Neuronal stem cell (in vitro differentiated cells): ENCODE results near the gene CAMK1D.

Source experiments
- DNase-seq: peaks from one replicate; pipeline ENCODE4 v3.0.0-alpha.2; 2013; ENCODE audit warnings: low spot score
- H2AFZ ChIP-seq: one replicate; pipeline ENCODE4 v1.6.1; 2013; ENCODE audit warnings: mild to moderate bottlenecking, low read length, inconsistent platforms
- H2AK5ac ChIP-seq: 2 replicates; pipeline ENCODE4 v1.6.1; 2013; ENCODE audit warnings: low read depth, mild to moderate bottlenecking, inconsistent platforms, low read length, moderate library complexity, mixed read lengths
- H2BK120ac ChIP-seq: 2 replicates; pipeline ENCODE4 v1.6.1; 2013; ENCODE audit warnings: low read depth, mild to moderate bottlenecking, inconsistent platforms, low read length, moderate library complexity, mixed read lengths
- H2BK12ac ChIP-seq: one replicate; pipeline ENCODE4 v1.6.1; 2013; ENCODE audit warnings: low read length, inconsistent platforms
- H2BK15ac ChIP-seq: 2 replicates; pipeline ENCODE4 v1.6.1; 2013; ENCODE audit warnings: mild to moderate bottlenecking, low read length, inconsistent platforms, mixed read lengths
- H2BK5ac ChIP-seq: one replicate; pipeline ENCODE4 v1.6.1; 2013; ENCODE audit warnings: inconsistent platforms, mild to moderate bottlenecking, low read length, moderate library complexity
- H3K14ac ChIP-seq: one replicate; pipeline ENCODE4 v1.6.1; 2013; ENCODE audit warnings: low read length, inconsistent platforms
- H3K18ac ChIP-seq: 2 replicates; pipeline ENCODE4 v1.6.1; 2013; ENCODE audit warnings: low read length, inconsistent platforms
- H3K23ac ChIP-seq: 2 replicates; pipeline ENCODE4 v1.6.1; 2013; ENCODE audit warnings: low read depth, mild to moderate bottlenecking, mixed read lengths, low read length, inconsistent platforms; ENCODE audit not compliant: poor library complexity
- H3K27ac ChIP-seq: replicated peaks from 3 replicates; pipeline ENCODE4 v1.5.1; 2013; ENCODE audit warnings: low read length, inconsistent platforms
- H3K27me3 ChIP-seq, 3 experiments: 2 replicates each; pipeline ENCODE4 v1.6.1; 2013; ENCODE audit warnings: low read length in 3 of 3, mild to moderate bottlenecking in 2 of 3, inconsistent platforms in 1 of 3, low read depth in 1 of 3, mixed read lengths in 1 of 3, moderate library complexity in 1 of 3; ENCODE audit not compliant: control insufficient read depth in 3 of 3, insufficient read depth in 3 of 3
- H3K36me3 ChIP-seq, 2 donors: replicated peaks in 1 of 2; 2 replicates each; pipeline ENCODE4 v1.6.1; 2013; ENCODE audit warnings: low read length in 2 of 2; ENCODE audit not compliant: control insufficient read depth in 2 of 2, insufficient read depth in 2 of 2
- H3K4ac ChIP-seq: 2 replicates; pipeline ENCODE4 v1.6.1; 2013; ENCODE audit warnings: inconsistent platforms, mild to moderate bottlenecking, low read length, moderate library complexity
- H3K4me1 ChIP-seq, 2 donors: 1 replicate in 1 of 2; 2 replicates in 1 of 2; pipeline ENCODE4 v1.6.1; 2013; ENCODE audit warnings: low read length in 2 of 2, low read depth in 1 of 2; ENCODE audit not compliant: control insufficient read depth in 2 of 2, insufficient read depth in 1 of 2
- H3K4me2 ChIP-seq: one replicate; pipeline ENCODE4 v1.6.1; 2013; ENCODE audit warnings: mild to moderate bottlenecking, low read length, inconsistent platforms; ENCODE audit not compliant: insufficient read depth, poor library complexity, severe bottlenecking
- H3K4me3 ChIP-seq, 2 donors: 2 replicates each; pipeline ENCODE4 v1.5.1; 2013; ENCODE audit warnings: low read length in 2 of 2, mild to moderate bottlenecking in 2 of 2, inconsistent platforms in 1 of 2, moderate library complexity in 1 of 2
- H3K79me1 ChIP-seq: one replicate; pipeline ENCODE4 v1.6.1; 2013; ENCODE audit warnings: low read depth, mild to moderate bottlenecking, inconsistent platforms, low read length, moderate library complexity
- H3K9ac ChIP-seq: one replicate; pipeline ENCODE4 v1.6.1; 2013; ENCODE audit warnings: mild to moderate bottlenecking, low read depth, low read length, inconsistent platforms; ENCODE audit not compliant: poor library complexity
- H3K9me3 ChIP-seq, 2 donors: replicated peaks in 1 of 2; 2 replicates each; pipeline versions ENCODE3 to v1.6.1; 2013; ENCODE audit warnings: low read length in 2 of 2, mild to moderate bottlenecking in 2 of 2, inconsistent platforms in 1 of 2, low read depth in 1 of 2, mixed read lengths in 1 of 2, moderate library complexity in 1 of 2; ENCODE audit not compliant: control insufficient read depth in 2 of 2, insufficient read depth in 1 of 2
- H4K8ac ChIP-seq: one replicate; pipeline ENCODE4 v1.6.1; 2013; ENCODE audit warnings: low read depth, mild to moderate bottlenecking, inconsistent platforms, low read length, moderate library complexity
- H4K91ac ChIP-seq: one replicate; pipeline ENCODE4 v1.6.1; 2013; ENCODE audit warnings: low read length, low read depth, mild to moderate bottlenecking, inconsistent platforms; ENCODE audit not compliant: poor library complexity
- WGBS, 2 donors: extraction: QIAGEN DNeasy Blood & Tissue Kit; methylation state at CpG; one replicate each; pipeline ENCODE4 v1.1.7; 2013; ENCODE audit warnings: missing lambda C conversion rate in 2 of 2, mixed read lengths in 1 of 2; ENCODE audit not compliant: insufficient read length in 2 of 2, insufficient replicate concordance in 1 of 2; ENCODE audit errors: extremely low coverage in 2 of 2; 5-methylcytosine and 5-hydroxymethylcytosine counted together

Gene CAMK1D

DNA sequence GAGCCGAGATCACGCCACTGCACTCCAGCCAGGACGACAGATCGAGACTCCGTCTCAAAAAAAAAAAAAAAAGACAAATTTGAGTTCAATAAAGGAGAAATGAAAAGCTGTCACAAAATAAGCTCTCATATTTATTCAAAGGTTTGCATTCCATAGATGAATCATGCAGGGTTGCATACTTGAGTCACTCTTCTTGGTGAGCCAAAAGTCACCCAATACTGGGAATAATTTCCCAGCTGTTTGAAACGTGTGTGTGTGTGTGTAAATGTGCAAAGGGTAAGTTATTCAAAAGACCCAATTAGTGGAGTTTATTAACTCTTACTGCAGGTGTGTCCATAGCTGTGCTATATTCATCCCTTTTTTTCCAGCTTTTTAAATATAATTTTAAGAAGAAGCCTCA, 354.5 kb downstream of the CAMK1D start:
- H3K4me1 ChIP-seq = peaks cover under 1 to 16% of the 10 kb centered on the region in 2 donors
- no CpG with 5 or more reads among the region's 6 CpGs for WGBS, 2 donors
- H3K36me3 ChIP-seq = no peaks in the 10 kb centered on the region
- H3K14ac ChIP-seq = no peak overlapping the region
- no peak overlapping the region for H3K9ac ChIP-seq
- no peaks in the 10 kb centered on the region for H3K27me3 ChIP-seq
- no peaks in the 10 kb centered on the region for H3K79me1 ChIP-seq
- H3K4me3 ChIP-seq = no peak overlapping the region
- no peak overlapping the region for H2AFZ ChIP-seq
- no peak overlapping the region for H4K91ac ChIP-seq
- H2BK5ac ChIP-seq = no peak overlapping the region
- H3K9me3 ChIP-seq = no peaks in the 10 kb centered on the region
- H4K8ac ChIP-seq = no peak overlapping the region
- no peak overlapping the region for H2BK120ac ChIP-seq
- no peak overlapping the region for H3K27ac ChIP-seq
- no peak for DNase-seq
- H3K23ac ChIP-seq = no peak overlapping the region
- H3K4ac ChIP-seq = no peak overlapping the region
- no peak overlapping the region for H3K18ac ChIP-seq
- H2BK12ac ChIP-seq = no peak overlapping the region
- H2BK15ac ChIP-seq = no peak overlapping the region
- H3K4me2 ChIP-seq = no peak overlapping the region
- H2AK5ac ChIP-seq = no peak overlapping the region

DNA sequence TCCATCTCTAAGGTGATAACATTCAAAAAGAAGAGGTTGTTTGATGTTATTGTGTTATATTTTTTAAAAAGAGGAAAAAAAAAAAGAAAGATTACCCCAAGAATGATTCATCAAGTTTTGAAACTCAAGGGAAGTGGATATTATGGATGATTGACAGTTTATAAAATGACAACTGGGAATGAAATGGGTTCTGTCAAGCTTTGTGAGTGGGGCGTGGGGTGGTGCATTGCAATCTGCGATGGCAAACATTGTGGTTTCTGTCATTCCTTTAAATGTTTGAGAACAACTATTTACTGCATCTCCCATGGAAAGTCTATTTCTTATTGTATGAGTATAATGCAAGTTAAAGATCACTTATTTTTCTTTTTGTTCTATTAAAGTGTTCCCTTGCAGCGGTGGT, 355.1 kb downstream of the CAMK1D start:
- no peak overlapping the region for H2BK120ac ChIP-seq
- no peaks in the 10 kb centered on the region for H3K79me1 ChIP-seq
- H4K91ac ChIP-seq = no peak overlapping the region
- no peaks in the 10 kb centered on the region for H3K27me3 ChIP-seq
- no CpG with 5 or more reads among the region's 3 CpGs for WGBS, 2 donors
- H3K9me3 ChIP-seq = no peaks in the 10 kb centered on the region
- no peak overlapping the region for H2BK15ac ChIP-seq
- no peak overlapping the region for H3K4me3 ChIP-seq
- no peak overlapping the region for H3K9ac ChIP-seq
- H3K18ac ChIP-seq = no peak overlapping the region
- H2AFZ ChIP-seq = no peak overlapping the region
- no peak overlapping the region for H3K4ac ChIP-seq
- no peak overlapping the region for H3K23ac ChIP-seq
- H2BK5ac ChIP-seq = no peak overlapping the region
- H2BK12ac ChIP-seq = no peak overlapping the region
- no peaks in the 10 kb centered on the region for H3K36me3 ChIP-seq
- no peak overlapping the region for H3K4me2 ChIP-seq
- no peak overlapping the region for H4K8ac ChIP-seq
- H3K27ac ChIP-seq = no peak overlapping the region
- no peak for DNase-seq
- peaks cover 1 to 19% of the 10 kb centered on the region in 2 donors for H3K4me1 ChIP-seq
- no peak overlapping the region for H2AK5ac ChIP-seq
- no peak overlapping the region for H3K14ac ChIP-seq

DNA sequence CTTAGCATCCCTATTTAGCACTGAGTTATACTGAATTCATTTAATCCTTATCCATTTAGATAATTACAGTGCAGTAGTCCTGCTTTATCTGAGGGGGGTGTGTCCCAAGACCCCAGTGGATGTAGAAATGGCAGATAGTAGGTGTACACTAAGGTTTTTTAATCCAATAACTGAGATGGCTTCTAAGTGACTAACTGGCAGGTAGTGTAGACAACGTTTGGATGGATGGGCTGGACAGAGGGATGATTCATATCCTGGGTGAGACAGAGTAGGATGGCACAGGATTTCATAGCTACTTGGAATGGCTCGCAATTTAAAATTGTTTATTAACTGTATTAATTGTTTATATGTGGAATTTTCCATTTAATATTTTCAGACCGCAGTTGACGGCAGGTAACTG, 356.6 kb downstream of the CAMK1D start:
- Histone ChIP-seq H3K4me1 (peaks cover 1 to 22% of the 10 kb centered on the region in 2 donors), H2BK12ac (no peak overlapping the region), H3K4ac (no peak overlapping the region), H3K79me1 (no peaks in the 10 kb centered on the region), H3K4me2 (no peak overlapping the region), H3K4me3 (no peak overlapping the region), H3K14ac (no peak overlapping the region), H2BK120ac (no peak overlapping the region), H2AFZ (no peak overlapping the region), H3K9ac (no peak overlapping the region), H2BK5ac (no peak overlapping the region), H3K9me3 (no peaks in the 10 kb centered on the region), H2AK5ac (no peak overlapping the region), H3K27ac (no peak overlapping the region), H3K18ac (no peak overlapping the region), H3K27me3 (no peaks in the 10 kb centered on the region), H4K8ac (no peak overlapping the region), H4K91ac (no peak overlapping the region), H2BK15ac (no peak overlapping the region), H3K36me3 (no peaks in the 10 kb centered on the region), H3K23ac (no peak overlapping the region)
- WGBS, 2 donors = no CpG with 5 or more reads among the region's 4 CpGs
- no peak for DNase-seq

DNA sequence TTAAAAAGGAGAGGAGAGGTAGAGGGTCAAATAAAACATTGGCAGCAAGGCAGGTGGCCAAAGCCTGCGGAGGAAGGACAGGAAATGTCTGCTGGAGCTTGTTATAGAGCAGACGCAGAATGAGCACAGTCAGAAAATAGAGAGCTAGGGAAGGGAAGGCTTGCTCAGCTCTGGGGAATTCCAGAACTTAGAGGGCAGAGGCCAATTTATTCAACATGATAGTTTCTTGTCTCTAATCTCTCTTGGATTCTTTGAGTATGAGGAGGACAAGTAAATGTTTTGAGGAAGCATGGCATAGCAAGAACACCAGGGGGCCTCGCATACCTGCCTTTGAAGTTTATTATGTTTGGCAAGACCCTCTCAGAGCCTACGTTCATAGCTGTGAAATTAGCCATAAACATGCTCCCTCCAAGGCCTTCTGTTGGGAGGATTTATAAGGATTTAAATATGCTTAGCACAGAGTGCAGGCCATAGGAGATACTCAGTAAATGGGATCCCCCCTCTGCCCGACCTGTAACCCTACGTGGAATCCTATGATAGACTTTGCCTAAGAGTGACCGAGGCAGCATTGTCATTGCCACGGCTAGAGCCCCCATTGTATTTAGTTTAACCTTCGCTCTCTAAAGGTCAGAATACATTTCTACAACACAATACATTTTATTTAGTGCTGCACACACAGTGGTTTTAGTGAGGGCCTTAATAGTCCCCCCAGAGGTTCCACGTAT, 358.3 kb downstream of the CAMK1D start:
- H3K4ac ChIP-seq = no peak overlapping the region
- no peak overlapping the region for H3K9ac ChIP-seq
- H3K27me3 ChIP-seq = no peaks in the 10 kb centered on the region
- peaks cover 1 to 23% of the 10 kb centered on the region in 2 donors for H3K4me1 ChIP-seq
- WGBS, 2 donors = no CpG with 5 or more reads among the region's 10 CpGs
- H3K9me3 ChIP-seq = no peaks in the 10 kb centered on the region
- no peak overlapping the region for H4K8ac ChIP-seq
- no peak overlapping the region for H4K91ac ChIP-seq
- H3K27ac ChIP-seq = no peak overlapping the region
- no peaks in the 10 kb centered on the region for H3K36me3 ChIP-seq
- no peak overlapping the region for H3K23ac ChIP-seq
- no peak overlapping the region for H3K14ac ChIP-seq
- H3K18ac ChIP-seq = no peak overlapping the region
- H3K79me1 ChIP-seq = no peaks in the 10 kb centered on the region
- H2BK12ac ChIP-seq = no peak overlapping the region
- H2AFZ ChIP-seq = no peak overlapping the region
- no peak overlapping the region for H3K4me2 ChIP-seq
- H2BK15ac ChIP-seq = no peak overlapping the region
- no peak overlapping the region for H2BK5ac ChIP-seq
- no peak for DNase-seq
- H2BK120ac ChIP-seq = no peak overlapping the region
- H3K4me3 ChIP-seq = no peak overlapping the region
- H2AK5ac ChIP-seq = no peak overlapping the region
